HL-60 (cell line): Measurements from ENCODE around the gene SLCO1A2.

Experiments
- DNase-seq, 2 experiments: peaks; one replicate each; pipeline ENCODE4 v3.0.0-alpha.2; 2010 to 2020; ENCODE audit warnings: low read depth in 1 of 2, low spot score in 1 of 2
- H3K27ac ChIP-seq: fragments of 250-450 bp; sonication (Bioruptor Pico); replicated peaks from 2 replicates; pipeline ENCODE4 v1.5.1; 2020; ENCODE audit warnings: mild to moderate bottlenecking, moderate library complexity
- H3K27me3 ChIP-seq: fragments of 250-450 bp; sonication (Bioruptor Pico); 2 replicates; pipeline ENCODE4 v1.5.1; 2021; ENCODE audit warnings: mild to moderate bottlenecking, moderate library complexity; ENCODE audit not compliant: insufficient read depth, poor library complexity, severe bottlenecking
- H3K4me3 ChIP-seq: replicated peaks from 2 replicates; pipeline ENCODE4 v1.5.1; 2011; ENCODE audit warnings: mild to moderate bottlenecking, control low read depth, low read length; ENCODE audit not compliant: insufficient read depth
- GABPA ChIP-seq: IDR thresholded peaks from 2 replicates; pipeline ENCODE4 v1.6.1; 2012; ENCODE audit warnings: low read depth
- POLR2AphosphoS5 ChIP-seq: IDR thresholded peaks from 2 replicates; pipeline ENCODE4 v1.6.1; 2012; ENCODE audit warnings: low read depth
- SPI1 ChIP-seq: IDR thresholded peaks from 2 replicates; pipeline ENCODE4 v1.6.1; 2012; ENCODE audit warnings: low read depth, mild to moderate bottlenecking, borderline replicate concordance
- TF ChIP-seq, protein P1 (sequence below): IDR thresholded peaks from 2 replicates; pipeline ENCODE4 v1.6.1; 2012; ENCODE audit warnings: low read depth; ENCODE audit not compliant: insufficient replicate concordance
- TF ChIP-seq, protein P2 (sequence below): IDR thresholded peaks from one replicate; pipeline ENCODE4 v1.5.1; 2011; ENCODE audit warnings: low read length, control low read depth, inconsistent platforms; ENCODE audit not compliant: insufficient read depth

SLCO1A2 gene

DNA sequence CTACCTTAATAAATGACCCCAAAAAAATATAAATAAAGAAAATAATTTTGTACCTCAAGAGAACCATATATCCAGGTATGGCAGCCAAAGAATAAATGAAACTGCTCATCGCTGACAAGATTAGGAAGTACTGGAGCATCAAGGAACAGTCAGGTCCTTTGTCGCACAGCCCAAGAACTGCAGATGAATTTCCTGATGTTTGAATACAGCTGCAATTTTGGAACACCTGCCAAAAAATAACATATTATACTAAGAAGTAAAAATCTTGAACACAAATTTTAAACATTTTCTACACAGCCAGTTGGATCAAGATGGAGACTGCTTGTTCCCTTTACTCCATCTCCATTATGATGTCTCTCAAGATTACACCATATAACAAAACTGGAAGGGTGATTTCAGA is 42.6 kb downstream of the SLCO1A2 start:
- TF ChIP-seq, protein P1, sequence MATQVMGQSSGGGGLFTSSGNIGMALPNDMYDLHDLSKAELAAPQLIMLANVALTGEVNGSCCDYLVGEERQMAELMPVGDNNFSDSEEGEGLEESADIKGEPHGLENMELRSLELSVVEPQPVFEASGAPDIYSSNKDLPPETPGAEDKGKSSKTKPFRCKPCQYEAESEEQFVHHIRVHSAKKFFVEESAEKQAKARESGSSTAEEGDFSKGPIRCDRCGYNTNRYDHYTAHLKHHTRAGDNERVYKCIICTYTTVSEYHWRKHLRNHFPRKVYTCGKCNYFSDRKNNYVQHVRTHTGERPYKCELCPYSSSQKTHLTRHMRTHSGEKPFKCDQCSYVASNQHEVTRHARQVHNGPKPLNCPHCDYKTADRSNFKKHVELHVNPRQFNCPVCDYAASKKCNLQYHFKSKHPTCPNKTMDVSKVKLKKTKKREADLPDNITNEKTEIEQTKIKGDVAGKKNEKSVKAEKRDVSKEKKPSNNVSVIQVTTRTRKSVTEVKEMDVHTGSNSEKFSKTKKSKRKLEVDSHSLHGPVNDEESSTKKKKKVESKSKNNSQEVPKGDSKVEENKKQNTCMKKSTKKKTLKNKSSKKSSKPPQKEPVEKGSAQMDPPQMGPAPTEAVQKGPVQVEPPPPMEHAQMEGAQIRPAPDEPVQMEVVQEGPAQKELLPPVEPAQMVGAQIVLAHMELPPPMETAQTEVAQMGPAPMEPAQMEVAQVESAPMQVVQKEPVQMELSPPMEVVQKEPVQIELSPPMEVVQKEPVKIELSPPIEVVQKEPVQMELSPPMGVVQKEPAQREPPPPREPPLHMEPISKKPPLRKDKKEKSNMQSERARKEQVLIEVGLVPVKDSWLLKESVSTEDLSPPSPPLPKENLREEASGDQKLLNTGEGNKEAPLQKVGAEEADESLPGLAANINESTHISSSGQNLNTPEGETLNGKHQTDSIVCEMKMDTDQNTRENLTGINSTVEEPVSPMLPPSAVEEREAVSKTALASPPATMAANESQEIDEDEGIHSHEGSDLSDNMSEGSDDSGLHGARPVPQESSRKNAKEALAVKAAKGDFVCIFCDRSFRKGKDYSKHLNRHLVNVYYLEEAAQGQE: no peak
- TF ChIP-seq GABPA (no peak), POLR2AphosphoS5 (no peak)
- TF ChIP-seq, protein P2, sequence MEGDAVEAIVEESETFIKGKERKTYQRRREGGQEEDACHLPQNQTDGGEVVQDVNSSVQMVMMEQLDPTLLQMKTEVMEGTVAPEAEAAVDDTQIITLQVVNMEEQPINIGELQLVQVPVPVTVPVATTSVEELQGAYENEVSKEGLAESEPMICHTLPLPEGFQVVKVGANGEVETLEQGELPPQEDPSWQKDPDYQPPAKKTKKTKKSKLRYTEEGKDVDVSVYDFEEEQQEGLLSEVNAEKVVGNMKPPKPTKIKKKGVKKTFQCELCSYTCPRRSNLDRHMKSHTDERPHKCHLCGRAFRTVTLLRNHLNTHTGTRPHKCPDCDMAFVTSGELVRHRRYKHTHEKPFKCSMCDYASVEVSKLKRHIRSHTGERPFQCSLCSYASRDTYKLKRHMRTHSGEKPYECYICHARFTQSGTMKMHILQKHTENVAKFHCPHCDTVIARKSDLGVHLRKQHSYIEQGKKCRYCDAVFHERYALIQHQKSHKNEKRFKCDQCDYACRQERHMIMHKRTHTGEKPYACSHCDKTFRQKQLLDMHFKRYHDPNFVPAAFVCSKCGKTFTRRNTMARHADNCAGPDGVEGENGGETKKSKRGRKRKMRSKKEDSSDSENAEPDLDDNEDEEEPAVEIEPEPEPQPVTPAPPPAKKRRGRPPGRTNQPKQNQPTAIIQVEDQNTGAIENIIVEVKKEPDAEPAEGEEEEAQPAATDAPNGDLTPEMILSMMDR: no peak
- no peak for DNase-seq
- H3K27me3 ChIP-seq: no peaks in the 10 kb centered on the region
- H3K27ac ChIP-seq: no peak overlapping the region
- no peak overlapping the region for H3K4me3 ChIP-seq

GRCh38 chr12:21289698-21290097 is 45.0 kb downstream of the SLCO1A2 start:
- no peak for DNase-seq
- Histone ChIP-seq H3K27me3 (no peaks in the 10 kb centered on the region), H3K27ac (no peak overlapping the region), H3K4me3 (no peak overlapping the region)
- no peak for TF ChIP-seq SPI1
- no peak for TF ChIP-seq POLR2AphosphoS5
- TF ChIP-seq, protein P2: no peak
- no peak for TF ChIP-seq GABPA
- TF ChIP-seq, protein P1: no peak

- no peak overlapping the region for H3K4me3 ChIP-seq
- DNase-seq: no peak
- TF ChIP-seq POLR2AphosphoS5: no peak
- TF ChIP-seq, protein P1: no peak
- TF ChIP-seq, protein P2: no peak
- TF ChIP-seq SPI1: no peak
- TF ChIP-seq GABPA: no peak
- no peak overlapping the region for H3K27ac ChIP-seq
- H3K27me3 ChIP-seq: no peaks in the 10 kb centered on the region
These were observed 57.9 kb downstream of the SLCO1A2 start for GRCh38 chr12:21276826-21277225.
